ENCODE data around the gene ITIH1.
"Not testable (repeated sequence)": the region's sequence is repeated elsewhere in the genome, so short reads cannot be mapped to it uniquely, and the experiment has no call there.

The ITIH1 gene, protein sequence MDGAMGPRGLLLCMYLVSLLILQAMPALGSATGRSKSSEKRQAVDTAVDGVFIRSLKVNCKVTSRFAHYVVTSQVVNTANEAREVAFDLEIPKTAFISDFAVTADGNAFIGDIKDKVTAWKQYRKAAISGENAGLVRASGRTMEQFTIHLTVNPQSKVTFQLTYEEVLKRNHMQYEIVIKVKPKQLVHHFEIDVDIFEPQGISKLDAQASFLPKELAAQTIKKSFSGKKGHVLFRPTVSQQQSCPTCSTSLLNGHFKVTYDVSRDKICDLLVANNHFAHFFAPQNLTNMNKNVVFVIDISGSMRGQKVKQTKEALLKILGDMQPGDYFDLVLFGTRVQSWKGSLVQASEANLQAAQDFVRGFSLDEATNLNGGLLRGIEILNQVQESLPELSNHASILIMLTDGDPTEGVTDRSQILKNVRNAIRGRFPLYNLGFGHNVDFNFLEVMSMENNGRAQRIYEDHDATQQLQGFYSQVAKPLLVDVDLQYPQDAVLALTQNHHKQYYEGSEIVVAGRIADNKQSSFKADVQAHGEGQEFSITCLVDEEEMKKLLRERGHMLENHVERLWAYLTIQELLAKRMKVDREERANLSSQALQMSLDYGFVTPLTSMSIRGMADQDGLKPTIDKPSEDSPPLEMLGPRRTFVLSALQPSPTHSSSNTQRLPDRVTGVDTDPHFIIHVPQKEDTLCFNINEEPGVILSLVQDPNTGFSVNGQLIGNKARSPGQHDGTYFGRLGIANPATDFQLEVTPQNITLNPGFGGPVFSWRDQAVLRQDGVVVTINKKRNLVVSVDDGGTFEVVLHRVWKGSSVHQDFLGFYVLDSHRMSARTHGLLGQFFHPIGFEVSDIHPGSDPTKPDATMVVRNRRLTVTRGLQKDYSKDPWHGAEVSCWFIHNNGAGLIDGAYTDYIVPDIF

DNA sequence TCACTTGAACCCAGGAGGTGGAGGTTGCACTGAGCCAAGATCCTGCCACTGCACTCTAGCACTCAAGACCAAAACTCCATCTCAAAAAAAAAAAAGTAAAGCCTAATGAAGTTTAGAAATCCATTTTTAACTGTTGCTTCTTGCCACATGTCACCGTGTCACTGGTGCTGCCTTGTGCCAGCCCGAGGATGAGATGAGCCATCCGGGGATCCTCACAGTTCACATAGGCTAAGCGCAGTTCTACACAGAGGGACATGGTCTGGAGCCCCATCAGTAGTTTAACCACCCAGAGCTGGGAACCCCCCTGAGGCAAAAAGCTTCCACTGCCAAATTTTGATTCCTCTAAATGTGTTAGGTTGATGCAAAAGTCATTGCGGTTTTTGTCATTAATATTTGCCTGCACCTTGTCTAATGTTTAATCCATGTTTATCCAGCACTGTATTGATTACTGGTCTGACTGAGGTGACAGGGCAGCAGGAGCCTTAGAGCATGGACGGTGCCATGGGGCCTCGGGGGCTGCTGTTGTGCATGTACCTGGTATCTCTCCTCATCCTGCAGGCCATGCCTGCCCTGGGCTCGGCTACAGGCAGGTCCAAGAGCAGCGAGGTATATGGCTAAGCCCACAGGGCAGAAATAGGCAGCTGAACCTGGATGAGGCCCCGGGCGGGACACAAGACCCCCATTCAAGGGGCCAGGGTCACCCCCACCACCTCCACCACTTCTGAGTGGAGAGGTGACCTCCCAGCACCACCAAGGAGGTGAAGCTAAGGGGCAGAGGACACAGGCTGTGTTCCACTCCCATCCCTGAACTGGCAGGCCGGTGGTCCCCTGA is at the start of gene ITIH1:
Gene ITIH1 (plus strand): TSS at position 473 of the 832 bp plus-strand sequence. CDS start 17 bp downstream, at position 490.
- DNase-seq, result peak in 1 of 2 donors; percentile 7

DNA sequence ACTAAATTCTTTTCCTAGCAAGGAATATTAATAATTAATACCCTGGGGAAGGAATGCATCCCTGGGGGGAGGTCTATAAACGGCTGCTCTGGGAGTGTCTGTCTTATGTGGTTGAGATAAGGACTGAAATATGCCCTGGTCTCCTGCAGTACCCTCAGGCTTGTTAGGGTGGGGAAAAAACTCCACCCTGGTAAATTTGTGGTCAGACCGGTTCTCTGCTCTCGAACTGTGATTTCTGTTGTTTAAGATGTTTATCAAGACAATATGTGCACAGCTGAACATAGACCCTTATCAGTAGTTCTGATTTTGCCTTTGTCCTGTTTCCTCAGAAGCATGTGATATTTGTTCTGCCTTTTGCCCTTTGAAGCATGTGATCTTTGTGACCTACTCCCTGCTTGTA is 48.6 kb upstream of the ITIH1 start:
- DNase-seq, result not testable (repeated sequence)

DNA sequence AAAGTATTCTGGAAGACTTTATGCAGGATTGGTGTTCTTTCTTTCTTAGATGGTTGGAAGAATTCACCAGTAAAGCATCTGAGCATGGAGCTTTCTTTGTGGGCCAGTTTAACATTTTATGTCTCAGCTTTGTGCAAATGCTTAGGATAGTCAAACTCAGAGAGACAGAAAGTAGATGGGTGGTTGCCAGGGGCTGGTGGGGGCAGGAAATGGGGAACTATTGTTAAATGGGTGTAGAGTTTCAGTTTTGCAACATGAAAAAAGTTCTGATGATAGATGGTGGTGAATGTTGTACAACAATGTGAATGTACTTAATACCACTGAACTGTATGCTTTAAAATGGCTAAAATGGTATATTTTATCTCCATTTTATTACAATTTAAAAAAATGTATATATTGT is 46.7 kb upstream of the ITIH1 start:
- DNase-seq, result no peak

DNA sequence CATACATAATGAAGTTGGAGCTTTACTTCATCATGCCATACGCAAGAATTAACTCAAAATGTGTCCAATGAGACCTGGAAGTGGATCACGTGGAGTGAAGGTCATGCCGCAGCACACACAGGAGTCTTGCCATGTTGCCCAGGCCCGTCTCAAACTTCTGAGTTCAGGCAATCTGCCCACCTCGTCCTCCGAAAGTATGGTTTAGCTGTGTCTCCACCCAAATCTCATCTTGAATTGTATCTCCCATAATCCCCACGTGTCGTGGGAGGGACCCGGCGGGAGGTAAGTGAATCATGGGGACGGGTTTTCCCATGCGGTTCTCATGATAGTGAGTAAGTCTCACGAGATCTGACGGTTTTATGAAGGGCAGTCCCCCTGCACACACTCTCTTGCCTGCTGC is 45.8 kb upstream of the ITIH1 start:
- no peak for DNase-seq

DNA sequence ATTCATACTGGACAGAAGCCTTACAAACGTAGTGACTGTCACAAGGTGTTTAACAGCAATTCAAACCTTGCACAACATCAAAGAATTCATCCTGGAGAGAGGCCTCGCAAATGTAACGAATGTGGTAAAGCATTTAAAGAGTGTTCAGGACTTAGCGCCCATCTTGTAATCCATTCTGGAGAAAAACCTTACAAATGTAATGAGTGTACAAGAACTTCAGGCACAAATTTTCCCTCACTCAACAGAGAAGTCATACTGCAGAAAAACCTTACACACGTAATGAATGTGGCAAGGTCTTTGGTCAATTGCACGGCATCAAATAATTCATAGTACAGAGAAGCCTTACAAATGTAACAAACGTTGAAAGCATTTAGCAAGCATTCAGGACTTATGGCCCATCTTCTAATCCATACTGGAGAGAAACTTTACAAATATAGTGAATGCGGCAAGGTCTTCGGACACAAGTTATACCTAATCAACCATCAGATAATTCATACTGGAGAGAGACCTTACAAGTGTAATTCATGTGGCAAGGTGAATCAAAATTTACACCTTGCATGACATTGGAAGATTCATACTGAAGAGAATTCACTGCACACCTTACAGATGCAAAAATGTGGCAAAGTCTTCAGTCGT is 44.0 kb upstream of the ITIH1 start:
- no peak for DNase-seq

DNA sequence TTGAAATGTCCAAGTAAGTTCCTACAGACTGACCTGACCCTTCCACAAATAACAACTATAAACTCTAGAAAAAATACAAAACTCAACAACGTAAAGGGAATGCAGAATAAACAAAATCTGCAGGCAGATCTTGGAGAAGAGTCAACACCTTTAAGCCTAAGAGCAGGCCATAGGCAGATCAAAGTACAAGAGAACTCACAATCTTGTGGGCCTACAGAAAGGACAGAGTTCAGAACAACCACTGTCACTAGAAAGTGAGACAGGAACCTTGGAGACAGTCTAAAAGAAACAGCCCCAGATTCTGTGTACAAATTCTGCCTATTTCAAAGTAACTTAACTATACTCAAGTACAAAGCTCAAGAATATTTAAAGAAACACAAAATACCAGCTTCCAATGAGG is 37.7 kb upstream of the ITIH1 start:
- DNase-seq, result no peak

DNA sequence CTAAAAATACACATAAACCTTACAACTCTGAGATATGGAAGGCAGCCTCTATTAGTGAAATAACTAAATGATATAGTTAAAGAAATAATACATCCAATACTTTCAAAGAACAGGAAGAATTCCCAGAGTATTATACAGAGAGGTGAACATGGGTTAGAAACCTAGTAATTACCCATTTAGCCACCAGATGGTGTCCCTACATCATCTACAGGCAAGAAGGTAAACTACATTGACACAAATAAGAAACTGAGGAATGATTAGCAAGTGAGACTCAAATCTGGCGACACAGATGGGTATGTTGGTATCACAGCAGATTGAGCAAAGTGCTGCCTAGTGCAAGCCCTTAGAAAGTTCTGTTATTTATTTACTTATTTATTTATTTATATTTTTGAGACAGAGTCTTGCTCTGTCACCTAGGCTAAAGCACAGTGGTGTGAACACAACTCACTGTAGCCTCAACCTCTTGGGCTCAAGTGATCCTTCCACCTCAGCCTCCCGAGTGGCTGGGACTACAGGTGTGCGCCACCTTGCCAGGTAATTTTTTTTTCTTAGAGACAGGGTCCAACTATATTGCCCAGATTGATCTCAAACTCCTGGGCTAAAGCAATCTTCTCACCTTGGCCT is 34.9 kb upstream of the ITIH1 start:
- DNase-seq, result peak in 1 of 2 donors; percentile 46

DNA sequence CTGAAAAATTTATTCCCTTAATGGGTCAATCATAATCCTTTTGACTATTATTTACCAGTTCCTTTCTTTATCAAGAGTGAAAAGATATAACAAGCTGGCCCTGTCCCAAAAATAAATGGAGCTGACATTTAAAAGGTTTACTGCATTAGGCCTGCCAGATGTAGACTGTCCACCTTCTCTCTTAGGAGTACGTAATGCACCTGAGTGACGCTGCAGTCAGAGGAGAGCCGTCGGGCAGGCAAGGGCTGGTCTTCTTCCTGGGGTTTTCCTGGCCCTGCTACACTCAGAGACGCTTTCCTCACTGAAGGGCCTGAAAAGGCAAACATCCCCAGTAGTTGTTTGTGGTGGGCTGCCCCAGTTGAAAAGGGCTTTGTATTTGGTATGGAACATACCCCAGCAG is 34.2 kb upstream of the ITIH1 start:
- no peak for DNase-seq

DNA sequence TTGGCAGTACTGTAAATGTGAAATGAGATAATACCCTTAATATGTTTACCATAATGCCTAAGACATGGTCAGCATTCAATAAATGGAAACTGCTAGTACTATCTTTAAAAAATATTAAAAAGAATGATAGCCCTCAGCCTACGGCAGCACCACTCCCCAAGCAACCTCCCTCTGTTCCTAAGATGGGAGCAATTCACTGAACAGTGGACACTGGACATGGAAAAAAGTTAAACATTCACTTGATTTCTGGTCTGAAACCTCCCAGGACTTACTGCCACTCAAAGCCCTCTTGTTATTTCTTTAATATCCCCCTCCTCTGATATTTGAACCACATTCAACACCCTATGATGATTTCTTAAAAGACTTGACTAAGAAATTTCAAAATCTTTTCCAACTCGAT is 33.7 kb upstream of the ITIH1 start:
- no peak for DNase-seq

DNA sequence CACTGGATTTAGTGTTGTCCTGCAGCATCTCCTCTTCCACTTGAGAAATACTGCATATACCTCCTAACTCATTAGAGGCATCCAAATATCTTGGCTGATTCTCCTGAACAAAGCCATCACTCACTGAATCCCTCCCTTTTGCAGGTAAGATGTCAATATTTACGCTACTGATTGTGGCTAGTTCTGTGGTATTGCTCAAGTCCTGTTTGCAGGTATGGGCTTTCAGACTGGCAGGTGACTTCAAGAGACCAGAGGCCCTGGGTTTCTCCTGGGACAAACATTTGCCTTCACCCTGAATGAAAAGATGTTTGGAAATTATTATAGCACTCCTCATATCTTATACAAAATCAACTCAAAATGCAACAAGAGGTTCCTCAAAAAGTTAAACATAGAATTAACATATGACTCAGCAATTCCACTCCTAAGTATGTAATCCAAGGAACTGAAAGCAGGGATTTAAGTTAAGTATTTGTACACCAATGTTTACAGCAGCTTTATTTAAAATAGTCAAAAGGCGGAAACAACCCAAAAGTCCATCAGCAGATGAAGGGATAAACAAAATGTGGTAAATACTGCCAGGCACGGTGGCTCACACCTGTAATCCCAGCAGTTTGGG is 25.2 kb upstream of the ITIH1 start:
- DNase-seq, result no peak

DNA sequence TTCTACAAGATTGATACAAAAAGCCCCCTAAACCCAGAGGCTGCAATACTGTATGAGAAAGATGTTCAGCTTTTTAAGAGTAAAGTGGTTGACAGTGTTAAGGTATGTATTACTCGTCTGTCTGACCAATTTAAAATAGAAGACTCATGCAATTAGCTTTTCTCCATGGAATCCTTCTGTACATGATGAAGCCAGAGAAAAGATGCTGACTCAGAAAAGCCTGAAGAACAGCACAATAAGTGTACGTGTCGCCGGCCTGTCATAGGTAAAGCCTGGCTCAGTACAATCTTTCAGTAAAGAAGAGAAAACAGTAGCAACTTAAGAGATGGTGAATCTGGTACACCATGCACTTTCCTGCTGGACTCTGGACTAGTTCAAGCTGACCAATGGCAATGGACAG is 23.0 kb upstream of the ITIH1 start:
- no peak for DNase-seq

DNA sequence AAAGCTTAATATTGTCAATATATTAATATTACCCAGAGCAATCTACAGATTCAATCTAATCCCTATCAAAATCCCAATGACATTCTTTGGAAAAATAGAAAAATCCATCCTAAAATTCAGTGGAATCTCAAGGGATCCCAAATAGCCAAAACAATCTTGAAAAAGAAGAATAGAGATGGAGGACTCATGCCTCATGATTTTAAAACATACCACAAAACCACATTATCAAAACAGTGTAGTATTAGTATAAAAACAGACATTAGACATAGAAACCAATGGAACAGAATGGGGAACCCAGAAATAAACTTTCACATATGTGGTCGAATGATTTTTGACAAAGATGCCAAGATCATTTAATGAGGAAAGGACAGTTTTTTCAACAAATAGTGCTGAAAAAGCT is 21.3 kb upstream of the ITIH1 start:
- no peak for DNase-seq

DNA sequence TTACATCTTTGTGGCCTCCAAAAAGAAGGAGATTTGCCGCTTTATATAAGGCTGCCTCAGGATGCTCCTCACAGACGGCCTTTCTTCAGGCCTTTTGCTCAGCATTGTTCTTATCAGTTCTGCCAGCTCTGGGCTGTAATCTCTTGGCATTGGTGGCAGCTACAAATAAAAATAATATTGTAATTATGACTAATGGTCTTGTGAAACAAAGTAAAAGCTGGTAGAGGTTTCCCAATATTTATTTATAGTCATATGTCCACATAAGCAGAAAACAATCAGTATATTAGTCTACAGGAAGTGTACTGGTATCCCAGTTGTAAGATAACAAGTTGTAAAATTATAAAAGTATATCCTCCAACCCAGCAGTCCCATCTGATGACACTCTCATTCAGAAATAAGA is 13.9 kb upstream of the ITIH1 start:
- no peak for DNase-seq

DNA sequence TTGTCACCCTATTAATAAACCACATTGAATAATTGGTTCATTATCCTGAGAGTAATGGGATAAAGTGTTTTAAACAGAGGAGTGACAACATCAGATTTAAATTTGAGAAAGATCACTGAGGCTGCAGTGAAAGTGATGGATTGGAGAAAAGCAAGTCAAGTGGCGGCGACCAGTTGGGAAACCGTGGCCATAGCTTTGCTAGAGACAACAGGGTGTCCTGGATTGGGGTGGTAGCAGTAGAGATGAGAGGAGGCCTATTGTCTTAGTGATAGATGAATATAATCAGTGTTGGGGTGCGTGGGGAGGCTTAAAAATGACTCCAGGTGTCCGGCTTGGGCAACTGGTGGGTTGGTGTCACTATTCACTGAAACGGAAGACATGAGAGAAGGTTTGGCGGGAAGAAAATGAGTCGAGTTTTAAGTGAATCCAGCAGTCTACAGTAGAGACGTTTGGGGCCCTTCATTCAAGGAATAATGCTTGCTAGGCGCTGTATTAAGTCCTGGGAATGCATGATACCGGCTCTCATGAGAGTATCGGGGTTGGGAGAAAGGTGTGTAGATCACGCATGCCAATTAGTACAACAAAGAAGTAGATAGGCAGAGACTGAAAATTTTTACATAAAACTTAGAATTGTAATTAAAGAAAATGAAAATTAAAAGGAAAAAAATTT is 7.5 kb upstream of the ITIH1 start:
- DNase-seq, result no peak

DNA sequence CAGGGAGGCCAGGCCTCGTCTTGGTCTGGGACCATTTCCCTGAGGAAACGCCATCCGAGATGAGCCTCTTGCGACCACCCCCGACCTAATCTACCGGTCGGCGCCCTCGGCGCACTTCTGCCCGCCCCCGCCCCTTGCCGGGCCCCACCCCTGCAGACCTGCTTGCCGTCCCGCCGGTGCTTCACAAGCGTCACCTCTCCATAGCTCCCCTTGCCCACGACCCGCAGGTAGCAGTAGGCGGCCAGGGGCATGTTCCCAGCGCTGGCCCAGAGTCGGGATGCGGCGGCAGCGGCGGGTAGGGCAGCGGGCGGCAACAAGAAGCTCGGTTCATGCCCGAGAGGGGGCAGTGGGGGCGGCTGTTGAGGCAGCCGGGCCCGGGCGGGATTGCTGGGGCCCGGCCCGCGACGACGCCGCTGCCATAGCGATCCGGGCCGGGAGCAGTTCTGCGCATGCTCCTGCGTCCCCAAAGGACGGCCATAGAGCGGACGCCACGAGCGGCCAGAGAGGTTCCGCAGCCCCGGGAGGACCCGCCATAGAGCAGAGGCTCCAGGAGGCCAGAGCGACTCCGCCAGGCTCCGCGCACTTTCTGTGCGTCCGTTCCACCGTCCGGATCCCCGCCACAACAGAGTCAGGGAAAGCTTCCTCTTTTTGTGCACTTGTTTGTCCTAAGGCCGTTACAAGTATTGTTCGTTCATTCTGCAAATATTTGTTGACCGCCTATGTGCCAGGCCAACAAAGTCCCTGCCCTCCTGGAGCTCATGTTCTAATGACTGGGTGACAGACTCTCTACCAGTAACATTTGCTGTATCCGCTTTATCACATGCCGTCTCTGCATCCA is 6.7 kb upstream of the ITIH1 start, which contains the start of gene NEK4:
Gene NEK4 (minus strand): TSS at position 445 of the 838 bp plus-strand sequence. CDS start 194 bp downstream, at position 251.
- peak; percentile 87 to 92 for DNase-seq

DNA sequence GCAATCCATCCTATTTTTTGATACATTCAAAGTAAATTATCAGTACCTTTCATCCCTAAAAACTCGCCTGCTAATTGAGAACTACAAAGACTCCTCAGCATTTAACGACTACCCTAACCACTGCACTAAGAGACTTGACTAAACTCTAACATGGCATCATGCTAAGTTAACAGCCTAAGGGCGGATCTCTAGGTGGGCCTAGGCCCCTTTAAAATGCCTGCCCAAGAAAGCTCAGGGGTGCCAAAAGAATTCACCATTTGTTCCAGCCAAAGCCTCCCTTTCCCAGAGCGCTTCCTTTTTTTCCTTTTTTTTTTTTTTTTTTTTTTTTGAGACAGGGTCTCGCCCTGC is 6.1 kb upstream of the ITIH1 start:
- no peak for DNase-seq

DNA sequence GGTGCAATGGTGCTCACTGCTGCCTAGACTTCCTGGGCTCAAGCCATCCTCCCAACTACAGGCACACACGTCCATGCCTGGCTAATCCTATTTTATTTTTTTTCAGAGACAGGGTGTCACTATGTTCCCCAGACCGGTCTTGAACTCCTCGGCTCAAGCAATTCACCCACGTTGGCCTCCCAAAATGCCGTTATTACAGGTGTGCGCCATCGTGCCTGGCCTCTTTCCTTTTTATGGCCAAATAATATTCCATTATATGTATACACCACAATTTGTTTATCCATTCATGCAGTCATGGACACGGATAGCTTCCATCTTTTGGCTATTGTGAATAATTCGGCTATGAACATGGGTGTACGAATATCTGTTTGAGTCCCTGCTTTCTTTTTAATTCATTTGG is 5.7 kb upstream of the ITIH1 start:
- no peak for DNase-seq

DNA sequence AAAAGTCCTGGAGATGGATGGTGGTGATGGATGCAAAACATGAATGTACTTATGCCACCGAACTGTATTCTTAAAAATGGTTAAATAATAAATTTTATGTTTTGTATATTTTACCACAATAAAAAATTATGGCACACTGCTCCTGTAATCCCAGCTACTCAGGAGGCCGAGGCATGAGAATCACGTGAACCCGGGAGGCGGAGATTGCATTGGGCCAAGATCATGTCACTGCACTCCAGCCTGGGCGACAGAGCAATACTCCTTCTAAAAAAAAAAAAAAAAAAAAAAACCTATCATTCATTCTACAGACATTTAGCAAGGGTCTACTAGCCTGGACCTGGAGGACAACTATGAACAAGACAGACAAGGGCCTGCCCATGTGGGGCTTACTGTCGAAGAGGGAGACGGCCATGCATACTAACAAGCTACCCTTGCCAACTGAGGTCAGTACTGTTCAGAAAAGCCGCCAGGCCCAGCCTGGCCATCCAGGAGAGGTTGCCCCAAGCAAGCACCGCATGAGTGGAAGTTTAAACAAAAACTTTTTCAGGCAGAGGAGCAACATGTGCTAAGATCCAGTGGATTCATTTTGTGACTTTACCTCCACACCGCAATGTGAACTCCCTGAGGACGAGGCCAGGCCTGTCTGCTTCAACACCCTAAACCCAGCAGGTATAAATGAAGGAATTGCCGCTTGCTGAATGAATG is 3.9 kb upstream of the ITIH1 start:
- no peak for DNase-seq

DNA sequence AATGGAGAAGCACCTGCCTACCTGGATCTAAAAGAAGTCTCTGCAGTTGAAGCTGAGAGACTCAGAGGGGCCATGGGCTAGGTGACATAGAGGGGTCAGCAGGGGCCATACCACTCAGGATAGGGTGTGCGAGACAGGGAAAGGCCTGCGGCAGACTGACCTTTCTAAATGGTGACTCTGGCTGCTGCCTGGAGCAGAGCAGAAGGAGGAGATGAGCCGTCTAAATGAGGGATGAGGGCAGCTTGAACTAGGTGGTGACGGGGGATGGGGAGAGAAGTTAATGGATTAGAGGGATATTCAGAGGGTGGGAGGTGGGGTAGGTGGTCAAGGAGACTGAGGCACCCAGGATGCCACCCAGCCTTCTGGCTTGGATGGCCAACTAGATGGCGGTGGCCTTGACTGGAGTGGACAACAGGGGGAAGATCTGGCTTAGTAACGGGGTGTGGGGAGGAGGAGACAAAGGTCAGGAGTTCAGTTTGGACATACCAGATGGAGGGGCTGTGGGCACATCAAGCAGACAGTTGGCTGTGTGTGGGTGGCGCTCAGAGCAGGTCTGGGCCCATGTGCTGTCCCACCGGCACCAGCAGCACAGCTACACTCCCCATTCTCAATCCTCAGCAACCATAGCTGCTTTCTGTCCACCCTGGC is 3.2 kb upstream of the ITIH1 start:
- no peak for DNase-seq

Measured in CD4-positive, alpha-beta T cell treated with Interleukin-4 for 1 hour (primary cell).